HFFc6 (cell line): Measurements from ENCODE around the gene CACFD1. TPM values are rescaled to one million over a fixed set of nuclear protein-coding genes. Genes with fewer than 3 reads are reported as not detected.
"Not testable (repeated sequence)": the region's sequence is repeated elsewhere in the genome, so short reads cannot be mapped to it uniquely, and the experiment has no call there.

Experiments used
- DNase-seq: peaks from one replicate; pipeline ENCODE4 v3.0.0-alpha.2; 2018
- H3K27ac Mint-ChIP-seq: 2 replicates; pipeline ENCODE4 v1.8.0; 2020; ENCODE audit warnings: mild to moderate bottlenecking, mixed read lengths
- H3K27me3 Mint-ChIP-seq: 2 replicates; pipeline ENCODE4 v1.8.0; 2021; ENCODE audit warnings: mild to moderate bottlenecking, moderate library complexity, mixed read lengths; ENCODE audit not compliant: insufficient read depth
- H3K36me3 Mint-ChIP-seq: 2 replicates; pipeline ENCODE4 v1.8.0; 2021; ENCODE audit warnings: low read depth, mixed read lengths
- H3K4me1 Mint-ChIP-seq: 2 replicates; pipeline ENCODE4 v1.8.0; 2020; ENCODE audit warnings: low read depth, mixed read lengths
- H3K4me3 Mint-ChIP-seq: 2 replicates; pipeline ENCODE4 v1.8.0; 2020; ENCODE audit warnings: mild to moderate bottlenecking, moderate library complexity, mixed read lengths
- H3K9me3 Mint-ChIP-seq: 2 replicates; pipeline ENCODE4 v1.8.0; 2020; ENCODE audit warnings: mild to moderate bottlenecking, mixed read lengths
- CTCF ChIP-seq: fragments of 200-600 bp; sonication (generic); IDR thresholded peaks from 2 replicates; pipeline ENCODE4 v1.5.0; 2021; ENCODE audit warnings: antibody characterized with exemption, mild to moderate bottlenecking
- total RNA-seq, 6 experiments: library from RNA; stranded (reverse); fragmentation: NEBNext Ultra II Directional; extraction: Animal tissue kit (Norgen Biotek cat#: 25700); gene quantifications; 2 replicates in 1 of 6; 3 replicates in 5 of 6; pipeline ENCODE4 v1.2.3, GENCODE V29; 2021

CACFD1 gene
- total RNA-seq, 6 experiments from 2014 or later, result 5.0 to 9.1 (median 6.7) TPM

- no peaks in the 10 kb centered on the region for H3K9me3 Mint-ChIP-seq
- no peak for DNase-seq
- no peaks in the 10 kb centered on the region for H3K4me1 Mint-ChIP-seq
- H3K4me3 Mint-ChIP-seq, result no peak overlapping the region
- no peak overlapping the region for H3K27ac Mint-ChIP-seq
- TF ChIP-seq CTCF, result no peak
- peaks cover 14% of the 10 kb centered on the region for H3K27me3 Mint-ChIP-seq
- H3K36me3 Mint-ChIP-seq, result no peaks in the 10 kb centered on the region
These were observed 10.0 kb upstream of the CACFD1 start for GRCh38 chr9:133449760-133450159.

- H3K9me3 Mint-ChIP-seq, H3K36me3 Mint-ChIP-seq, H3K4me1 Mint-ChIP-seq, H3K4me3 Mint-ChIP-seq, H3K27ac Mint-ChIP-seq, DNase-seq: not testable (repeated sequence)
- H3K27me3 Mint-ChIP-seq, result peaks cover 10% of the 10 kb centered on the region
These were observed 7.9 kb upstream of the CACFD1 start for GRCh38 chr9:133451865-133452264.

GRCh38 chr9:133452562-133452961 lies 7.2 kb upstream of the CACFD1 start:
- Mint-ChIP-seq H3K27ac (no peak overlapping the region), H3K36me3 (no peaks in the 10 kb centered on the region), H3K4me3 (no peak overlapping the region), H3K4me1 (no peaks in the 10 kb centered on the region), H3K27me3 (peaks cover 11% of the 10 kb centered on the region), H3K9me3 (no peaks in the 10 kb centered on the region)
- TF ChIP-seq CTCF, result no peak
- no peak for DNase-seq

GRCh38 chr9:133453651-133454050 lies 6.1 kb upstream of the CACFD1 start:
- no peak overlapping the region for H3K4me3 Mint-ChIP-seq
- no peaks in the 10 kb centered on the region for H3K36me3 Mint-ChIP-seq
- no peaks in the 10 kb centered on the region for H3K4me1 Mint-ChIP-seq
- H3K9me3 Mint-ChIP-seq, result no peaks in the 10 kb centered on the region
- no peak for DNase-seq
- H3K27me3 Mint-ChIP-seq, result peaks cover 14% of the 10 kb centered on the region
- no peak for TF ChIP-seq CTCF
- no peak overlapping the region for H3K27ac Mint-ChIP-seq

- TF ChIP-seq CTCF, result no peak
- H3K27ac Mint-ChIP-seq, result no peak overlapping the region
- H3K4me3 Mint-ChIP-seq, result no peak overlapping the region
- H3K36me3 Mint-ChIP-seq, result no peaks in the 10 kb centered on the region
- peaks cover 14% of the 10 kb centered on the region for H3K27me3 Mint-ChIP-seq
- H3K4me1 Mint-ChIP-seq, result no peaks in the 10 kb centered on the region
- no peaks in the 10 kb centered on the region for H3K9me3 Mint-ChIP-seq
- DNase-seq, result no peak
These were observed 5.5 kb upstream of the CACFD1 start for GRCh38 chr9:133454325-133454724.

DNA sequence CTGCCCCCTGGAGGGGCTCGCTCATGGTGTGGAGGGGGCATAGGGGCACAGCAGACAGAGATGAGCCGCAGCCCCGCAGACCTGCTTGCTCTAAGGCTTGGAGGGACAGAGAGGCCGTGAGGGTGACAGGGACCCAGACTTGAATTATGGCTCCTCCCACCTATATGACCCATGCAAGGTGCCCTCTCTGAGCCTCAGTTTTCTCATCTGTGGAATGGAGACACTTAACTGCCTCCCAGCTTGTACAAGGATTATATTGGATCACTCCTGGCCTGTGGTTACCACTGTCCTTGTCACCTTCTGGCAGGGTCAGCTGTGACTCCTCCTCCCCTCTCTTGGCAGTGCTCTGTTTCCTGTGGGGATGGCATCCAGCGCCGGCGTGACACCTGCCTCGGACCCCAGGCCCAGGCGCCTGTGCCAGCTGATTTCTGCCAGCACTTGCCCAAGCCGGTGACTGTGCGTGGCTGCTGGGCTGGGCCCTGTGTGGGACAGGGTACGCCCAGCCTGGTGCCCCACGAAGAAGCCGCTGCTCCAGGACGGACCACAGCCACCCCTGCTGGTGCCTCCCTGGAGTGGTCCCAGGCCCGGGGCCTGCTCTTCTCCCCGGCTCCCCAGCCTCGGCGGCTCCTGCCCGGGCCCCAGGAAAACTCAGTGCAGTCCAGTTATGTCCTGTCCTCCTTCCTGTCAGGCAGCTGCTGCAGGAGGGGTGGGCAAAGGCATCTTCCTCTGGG lies 4.7 kb upstream of the CACFD1 start:
- Mint-ChIP-seq H3K36me3 (no peaks in the 10 kb centered on the region), H3K4me3 (no peak overlapping the region), H3K9me3 (no peaks in the 10 kb centered on the region), H3K27me3 (peaks cover 15% of the 10 kb centered on the region), H3K4me1 (no peaks in the 10 kb centered on the region), H3K27ac (no peak overlapping the region)
- TF ChIP-seq CTCF, result no peak
- no peak for DNase-seq
